DOHH2 (cell line): Measurements from ENCODE around the gene ARID5A.

Experiments used
- EZH2phosphoT487 ChIP-seq: fragments of 200-600 bp; sonication (generic); IDR thresholded peaks from 2 replicates; pipeline ENCODE4 v1.6.1; 2017; ENCODE audit warnings: borderline replicate concordance, mild to moderate bottlenecking, antibody characterized with exemption, low read length, moderate library complexity, mixed read lengths
- TF ChIP-seq, protein P1 (sequence below): fragments of 200-600 bp; sonication (generic); IDR thresholded peaks from one replicate; pipeline ENCODE4 v1.5.1; 2014; ENCODE audit warnings: antibody characterized with exemption, mild to moderate bottlenecking, low read depth, low read length; ENCODE audit not compliant: poor library complexity, severe bottlenecking

DNA sequence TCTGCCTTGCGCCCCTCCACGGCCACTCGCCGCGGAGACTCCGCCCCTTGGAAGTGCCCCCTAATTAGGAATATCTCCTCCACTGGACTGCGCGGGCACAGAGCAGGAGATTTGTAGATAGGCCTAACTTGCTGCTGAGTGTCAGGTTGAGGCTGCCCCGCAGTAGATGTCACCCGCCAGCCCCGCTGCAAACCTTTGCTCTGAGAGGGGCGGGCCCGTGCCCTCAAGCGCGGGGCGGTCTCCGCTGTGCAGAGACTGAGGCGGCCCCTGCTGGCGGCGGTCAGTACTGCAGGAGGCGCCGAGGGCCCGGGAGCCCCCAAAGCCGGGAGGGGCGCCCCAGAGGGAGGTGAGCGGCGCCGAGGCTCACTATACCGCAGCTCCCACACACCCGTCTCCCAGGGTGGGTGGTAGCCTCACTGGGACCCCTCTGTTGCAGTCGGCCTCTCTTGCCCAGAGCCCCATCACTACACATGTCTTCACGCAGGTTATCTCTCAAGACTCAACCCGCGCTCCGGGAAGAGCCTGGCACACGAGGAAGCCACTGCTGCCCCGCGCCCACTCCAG, 28.5 kb upstream of the ARID5A start:
- TF ChIP-seq, protein P1, sequence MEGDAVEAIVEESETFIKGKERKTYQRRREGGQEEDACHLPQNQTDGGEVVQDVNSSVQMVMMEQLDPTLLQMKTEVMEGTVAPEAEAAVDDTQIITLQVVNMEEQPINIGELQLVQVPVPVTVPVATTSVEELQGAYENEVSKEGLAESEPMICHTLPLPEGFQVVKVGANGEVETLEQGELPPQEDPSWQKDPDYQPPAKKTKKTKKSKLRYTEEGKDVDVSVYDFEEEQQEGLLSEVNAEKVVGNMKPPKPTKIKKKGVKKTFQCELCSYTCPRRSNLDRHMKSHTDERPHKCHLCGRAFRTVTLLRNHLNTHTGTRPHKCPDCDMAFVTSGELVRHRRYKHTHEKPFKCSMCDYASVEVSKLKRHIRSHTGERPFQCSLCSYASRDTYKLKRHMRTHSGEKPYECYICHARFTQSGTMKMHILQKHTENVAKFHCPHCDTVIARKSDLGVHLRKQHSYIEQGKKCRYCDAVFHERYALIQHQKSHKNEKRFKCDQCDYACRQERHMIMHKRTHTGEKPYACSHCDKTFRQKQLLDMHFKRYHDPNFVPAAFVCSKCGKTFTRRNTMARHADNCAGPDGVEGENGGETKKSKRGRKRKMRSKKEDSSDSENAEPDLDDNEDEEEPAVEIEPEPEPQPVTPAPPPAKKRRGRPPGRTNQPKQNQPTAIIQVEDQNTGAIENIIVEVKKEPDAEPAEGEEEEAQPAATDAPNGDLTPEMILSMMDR = peak; percentile 88
- TF ChIP-seq EZH2phosphoT487 = no peak
